ENCODE data around the gene ARID5B.

Gene ARID5B

GRCh38 chr10:62081341-62082270 lies 180.1 kb downstream of the ARID5B start:
- no peak for DNase-seq

- no peak for DNase-seq
Measured at GRCh38 chr10:62082271-62082656, 180.8 kb downstream of the ARID5B start.

- peak in 1 of 2 donors; percentile 65 for DNase-seq
Measured at GRCh38 chr10:62082729-62083411, 181.4 kb downstream of the ARID5B start.

GRCh38 chr10:62083412-62084267 lies 182.1 kb downstream of the ARID5B start:
- DNase-seq = peak in 1 of 2 donors; percentile 8

GRCh38 chr10:62084451-62084850 lies 183.0 kb downstream of the ARID5B start:
- no peak for DNase-seq

GRCh38 chr10:62085404-62085803 lies 183.9 kb downstream of the ARID5B start:
- no peak for DNase-seq

- no peak for DNase-seq
Measured at GRCh38 chr10:62085821-62086220, 184.3 kb downstream of the ARID5B start.

GRCh38 chr10:62087329-62087728 lies 185.8 kb downstream of the ARID5B start:
- DNase-seq = no peak

GRCh38 chr10:62088786-62089185 lies 187.3 kb downstream of the ARID5B start:
- no peak for DNase-seq

- DNase-seq = no peak
Measured at GRCh38 chr10:62092301-62093030, 191.0 kb downstream of the ARID5B start.

- no peak for DNase-seq
Measured at GRCh38 chr10:62093863-62094291, 192.4 kb downstream of the ARID5B start.

GRCh38 chr10:62095181-62096122 lies 194.0 kb downstream of the ARID5B start:
- DNase-seq = no peak

- no peak for DNase-seq
Measured at GRCh38 chr10:62096256-62096933, 194.9 kb downstream of the ARID5B start.

- no peak for DNase-seq
Measured at GRCh38 chr10:62098278-62099121, 197.0 kb downstream of the ARID5B start.

GRCh38 chr10:62099299-62099698 lies 197.8 kb downstream of the ARID5B start:
- no peak for DNase-seq

GRCh38 chr10:62103857-62104256 lies 202.4 kb downstream of the ARID5B start:
- DNase-seq = no peak

- DNase-seq = no peak
Measured at GRCh38 chr10:62106929-62107519, 205.5 kb downstream of the ARID5B start.

GRCh38 chr10:62108759-62109586 lies 207.5 kb downstream of the ARID5B start:
- DNase-seq = peak in 1 of 2 donors; percentile 19
